HFFc6 (cell line): ENCODE data around the gene AAR2. TPM values are rescaled to one million over a fixed set of nuclear protein-coding genes. Genes with fewer than 3 reads are reported as not detected.

ENCODE experiments used
- DNase-seq: peaks from one replicate; pipeline ENCODE4 v3.0.0-alpha.2; 2018
- H3K27ac Mint-ChIP-seq: 2 replicates; pipeline ENCODE4 v1.8.0; 2020; ENCODE audit warnings: mild to moderate bottlenecking, mixed read lengths
- H3K27me3 Mint-ChIP-seq: 2 replicates; pipeline ENCODE4 v1.8.0; 2021; ENCODE audit warnings: mild to moderate bottlenecking, moderate library complexity, mixed read lengths; ENCODE audit not compliant: insufficient read depth
- H3K36me3 Mint-ChIP-seq: 2 replicates; pipeline ENCODE4 v1.8.0; 2021; ENCODE audit warnings: low read depth, mixed read lengths
- H3K4me1 Mint-ChIP-seq: 2 replicates; pipeline ENCODE4 v1.8.0; 2020; ENCODE audit warnings: low read depth, mixed read lengths
- H3K4me3 Mint-ChIP-seq: 2 replicates; pipeline ENCODE4 v1.8.0; 2020; ENCODE audit warnings: mild to moderate bottlenecking, moderate library complexity, mixed read lengths
- H3K9me3 Mint-ChIP-seq: 2 replicates; pipeline ENCODE4 v1.8.0; 2020; ENCODE audit warnings: mild to moderate bottlenecking, mixed read lengths
- total RNA-seq, 6 experiments: library from RNA; stranded (reverse); fragmentation: NEBNext Ultra II Directional; extraction: Animal tissue kit (Norgen Biotek cat#: 25700); gene quantifications; 2 replicates in 1 of 6; 3 replicates in 5 of 6; pipeline ENCODE4 v1.2.3, GENCODE V29; 2021
- TF ChIP-seq, protein P1 (sequence below): fragments of 200-600 bp; sonication (generic); IDR thresholded peaks from 2 replicates; pipeline ENCODE4 v1.5.0; 2021; ENCODE audit warnings: antibody characterized with exemption, mild to moderate bottlenecking

AAR2 gene
- total RNA-seq, 6 experiments from 2014 or later, result 20.4 to 25.9 (median 23.7) TPM

DNA sequence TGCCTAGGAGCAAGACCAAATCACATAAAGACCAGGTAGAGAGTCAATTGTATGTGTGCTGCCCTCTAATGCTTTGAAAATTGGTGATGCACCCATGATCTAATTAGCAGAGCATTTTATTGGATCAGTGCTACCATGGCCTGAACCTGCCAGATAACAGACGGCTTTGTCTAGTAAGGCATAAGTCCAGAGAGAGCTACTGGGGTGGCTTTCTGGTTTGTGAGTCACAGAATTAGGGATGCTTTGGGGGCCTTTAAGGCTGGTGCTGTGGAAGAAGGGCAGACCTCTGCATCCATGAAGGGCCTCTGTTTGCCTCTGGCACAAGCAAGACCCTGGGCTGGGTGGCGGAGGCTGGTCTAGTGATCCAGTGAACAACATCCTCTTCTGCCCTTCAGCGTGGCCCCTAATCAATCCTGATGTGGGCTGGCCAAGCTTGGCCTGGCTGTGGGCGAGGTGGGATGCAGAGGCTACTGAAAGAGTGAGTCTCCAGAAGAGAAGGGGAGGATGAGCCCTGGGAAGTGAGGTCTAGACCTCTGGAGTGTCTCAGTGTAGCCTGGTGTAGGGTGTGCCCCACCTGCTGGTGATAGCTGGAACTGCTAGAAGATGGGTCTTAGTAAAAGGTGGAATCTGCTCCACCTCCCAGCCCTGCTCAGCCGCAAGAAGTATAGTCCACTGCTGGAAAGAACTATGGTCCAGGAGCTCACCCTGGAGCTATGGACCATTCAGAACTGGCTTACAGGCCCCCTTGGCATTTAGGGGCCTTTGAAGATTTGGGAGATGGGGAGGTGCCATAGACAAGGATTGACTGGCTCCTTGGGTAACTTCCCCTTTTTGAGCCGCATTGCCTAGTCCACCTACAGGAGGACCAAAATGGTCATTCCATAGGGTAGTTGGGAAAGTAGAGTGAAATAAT is 36.7 kb upstream of the AAR2 start:
- DNase-seq, result peak; percentile 67
- Mint-ChIP-seq H3K9me3 (no peaks in the 10 kb centered on the region), H3K27ac (no peak overlapping the region), H3K4me3 (no peak overlapping the region), H3K27me3 (peaks cover 1% of the 10 kb centered on the region; the same call in 1 of the 2 replicates), H3K36me3 (no peaks in the 10 kb centered on the region), H3K4me1 (no peaks in the 10 kb centered on the region)
- TF ChIP-seq, protein P1, sequence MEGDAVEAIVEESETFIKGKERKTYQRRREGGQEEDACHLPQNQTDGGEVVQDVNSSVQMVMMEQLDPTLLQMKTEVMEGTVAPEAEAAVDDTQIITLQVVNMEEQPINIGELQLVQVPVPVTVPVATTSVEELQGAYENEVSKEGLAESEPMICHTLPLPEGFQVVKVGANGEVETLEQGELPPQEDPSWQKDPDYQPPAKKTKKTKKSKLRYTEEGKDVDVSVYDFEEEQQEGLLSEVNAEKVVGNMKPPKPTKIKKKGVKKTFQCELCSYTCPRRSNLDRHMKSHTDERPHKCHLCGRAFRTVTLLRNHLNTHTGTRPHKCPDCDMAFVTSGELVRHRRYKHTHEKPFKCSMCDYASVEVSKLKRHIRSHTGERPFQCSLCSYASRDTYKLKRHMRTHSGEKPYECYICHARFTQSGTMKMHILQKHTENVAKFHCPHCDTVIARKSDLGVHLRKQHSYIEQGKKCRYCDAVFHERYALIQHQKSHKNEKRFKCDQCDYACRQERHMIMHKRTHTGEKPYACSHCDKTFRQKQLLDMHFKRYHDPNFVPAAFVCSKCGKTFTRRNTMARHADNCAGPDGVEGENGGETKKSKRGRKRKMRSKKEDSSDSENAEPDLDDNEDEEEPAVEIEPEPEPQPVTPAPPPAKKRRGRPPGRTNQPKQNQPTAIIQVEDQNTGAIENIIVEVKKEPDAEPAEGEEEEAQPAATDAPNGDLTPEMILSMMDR, result peak; percentile 97

DNA sequence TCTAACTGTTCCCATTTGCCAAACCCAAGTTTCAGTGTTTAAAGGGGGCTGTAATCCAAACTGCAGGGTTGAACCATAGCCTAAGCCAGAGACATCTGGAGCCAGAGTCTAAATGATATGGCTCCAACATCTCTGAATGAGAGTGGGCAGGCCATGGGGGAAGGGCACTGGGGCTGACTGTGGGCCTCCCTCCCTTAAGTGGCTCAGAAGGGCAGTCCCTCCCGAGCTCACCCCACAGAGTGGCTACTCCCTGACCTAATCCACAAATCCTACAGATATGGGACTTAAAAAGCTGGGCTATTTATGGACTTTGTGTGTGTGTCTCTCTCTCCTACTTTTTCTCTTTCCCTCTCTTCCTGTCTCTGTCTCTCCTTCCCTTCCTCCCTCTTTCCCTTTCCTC is 35.8 kb upstream of the AAR2 start:
- TF ChIP-seq, protein P1, result no peak
- H3K4me3 Mint-ChIP-seq, result no peak overlapping the region
- H3K36me3 Mint-ChIP-seq, result no peaks in the 10 kb centered on the region
- peaks cover 1% of the 10 kb centered on the region; the same call in 1 of the 2 replicates for H3K27me3 Mint-ChIP-seq
- no peak for DNase-seq
- H3K9me3 Mint-ChIP-seq, result no peaks in the 10 kb centered on the region
- H3K27ac Mint-ChIP-seq, result no peak overlapping the region; the same call in 1 of the 2 replicates
- no peaks in the 10 kb centered on the region for H3K4me1 Mint-ChIP-seq

DNA sequence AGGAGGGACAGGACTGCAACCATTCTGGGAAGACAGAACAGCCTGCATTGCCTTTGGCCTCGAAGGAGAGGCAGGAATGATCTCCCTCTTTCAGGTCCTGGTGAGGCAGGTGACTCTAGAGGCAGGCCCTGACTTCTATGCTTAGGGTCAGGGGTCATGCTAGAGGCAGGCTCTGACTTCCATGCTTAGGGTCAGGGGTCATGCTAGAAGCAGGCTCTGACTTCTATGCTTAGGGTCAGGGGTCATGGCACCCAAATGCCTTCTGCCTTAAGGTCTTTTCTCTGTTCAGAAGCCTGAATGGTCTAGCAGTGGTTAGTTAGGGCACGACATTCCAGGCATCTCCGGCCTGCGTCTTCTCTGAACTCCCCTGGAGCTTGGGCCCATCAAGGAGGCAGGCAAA is 35.1 kb upstream of the AAR2 start:
- Mint-ChIP-seq H3K27ac (no peak overlapping the region), H3K27me3 (peaks cover 3% of the 10 kb centered on the region; the same call in 1 of the 2 replicates), H3K4me3 (no peak overlapping the region), H3K36me3 (no peaks in the 10 kb centered on the region), H3K9me3 (no peaks in the 10 kb centered on the region), H3K4me1 (no peaks in the 10 kb centered on the region)
- no peak for DNase-seq
- TF ChIP-seq, protein P1, result no peak

DNA sequence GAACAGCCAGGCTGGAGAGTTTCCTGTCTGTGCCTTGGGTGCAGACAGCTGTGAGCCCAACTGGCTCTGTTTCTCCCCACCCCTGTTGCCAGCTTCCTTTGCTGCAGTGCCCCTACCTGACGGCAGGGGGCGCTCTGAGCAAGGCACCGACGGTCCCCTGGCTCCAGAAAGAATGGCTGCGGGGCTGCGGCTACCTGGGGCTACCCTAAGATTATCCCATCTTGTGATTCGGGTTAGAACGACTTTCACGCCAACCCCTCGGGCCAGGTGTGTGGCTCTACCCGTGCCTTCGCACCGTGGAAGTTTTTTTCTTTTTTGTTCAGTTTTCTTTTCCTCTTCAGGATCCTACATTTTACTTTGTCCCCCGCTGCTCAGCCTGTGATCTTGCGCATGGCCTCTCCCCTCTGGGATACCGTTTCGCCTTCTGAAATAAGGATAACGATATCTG is 33.4 kb upstream of the AAR2 start:
- no peak overlapping the region for H3K4me3 Mint-ChIP-seq
- H3K9me3 Mint-ChIP-seq, result no peaks in the 10 kb centered on the region
- peaks cover 4% of the 10 kb centered on the region; the same call in 1 of the 2 replicates for H3K27me3 Mint-ChIP-seq
- peaks cover 4% of the 10 kb centered on the region; the same call in 1 of the 2 replicates for H3K36me3 Mint-ChIP-seq
- no peaks in the 10 kb centered on the region for H3K4me1 Mint-ChIP-seq
- TF ChIP-seq, protein P1, result peak; percentile 98
- no peak overlapping the region for H3K27ac Mint-ChIP-seq
- DNase-seq, result peak; percentile 16

DNA sequence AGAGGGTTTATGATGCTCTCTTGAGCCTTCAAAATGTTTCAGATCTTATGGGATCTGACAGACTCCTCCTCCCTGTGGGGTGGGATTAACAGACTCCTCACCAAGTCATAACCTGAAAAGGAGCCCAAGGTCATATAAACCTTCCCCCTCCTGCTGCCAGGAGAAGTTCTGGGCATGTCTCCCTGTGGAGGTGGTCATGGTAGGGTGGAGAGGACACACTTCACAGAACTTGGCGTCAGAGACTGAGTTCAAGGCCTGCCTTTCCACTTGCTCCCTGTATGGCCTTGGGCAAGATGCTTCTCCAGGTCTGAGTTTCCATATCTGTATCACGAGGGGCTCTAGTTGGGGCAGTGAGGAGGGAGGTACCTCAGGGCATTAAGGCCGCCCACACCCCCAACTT is 32.4 kb upstream of the AAR2 start:
- Mint-ChIP-seq H3K4me1 (no peaks in the 10 kb centered on the region), H3K9me3 (no peaks in the 10 kb centered on the region), H3K27ac (no peak overlapping the region), H3K27me3 (peaks cover 4% of the 10 kb centered on the region; the same call in 1 of the 2 replicates), H3K4me3 (no peak overlapping the region), H3K36me3 (peaks cover 4% of the 10 kb centered on the region; the same call in 1 of the 2 replicates)
- TF ChIP-seq, protein P1, result no peak
- no peak for DNase-seq
